ENCODE results near the gene FNDC8.
"Not testable (repeated sequence)": the region's sequence is repeated elsewhere in the genome, so short reads cannot be mapped to it uniquely, and the experiment has no call there.

Gene FNDC8

GRCh38 chr17:35161281-35161761, 39.9 kb downstream of the FNDC8 start:
- H3K9ac ChIP-seq (ENCODE audit: low read depth, low read length) = no peak overlapping the region
- H3K27me3 ChIP-seq (ENCODE audit: insufficient read depth, low read length) = no peaks in the 10 kb centered on the region; the same call in 1 of the 2 replicates
- H3K4me1 ChIP-seq (ENCODE audit: insufficient read depth, low read length) = no peaks in the 10 kb centered on the region
- H3K4me3 ChIP-seq (ENCODE audit: low read length) = no peak overlapping the region
- H3K36me3 ChIP-seq (ENCODE audit: insufficient read depth, low read length) = no peaks in the 10 kb centered on the region
- WGBS = 88% methylated on average over 3 of the region's 3 CpGs
- no peak overlapping the region for H3K27ac ChIP-seq (ENCODE audit: low read depth, low read length)
- H3K9me3 ChIP-seq (ENCODE audit: insufficient read depth, low read depth, low read length) = no peaks in the 10 kb centered on the region

- 90% methylated on average over 4 of the region's 4 CpGs for WGBS
- no peaks in the 10 kb centered on the region; the same call in 1 of the 2 replicates for H3K27me3 ChIP-seq (ENCODE audit: insufficient read depth, low read length)
- H3K9ac ChIP-seq (ENCODE audit: low read depth, low read length) = no peak overlapping the region
- no peaks in the 10 kb centered on the region for H3K4me1 ChIP-seq (ENCODE audit: insufficient read depth, low read length)
- H3K36me3 ChIP-seq (ENCODE audit: insufficient read depth, low read length) = no peaks in the 10 kb centered on the region
- no peak overlapping the region for H3K4me3 ChIP-seq (ENCODE audit: low read length)
- H3K9me3 ChIP-seq (ENCODE audit: insufficient read depth, low read depth, low read length) = no peaks in the 10 kb centered on the region
- no peak overlapping the region for H3K27ac ChIP-seq (ENCODE audit: low read depth, low read length)
These were observed 41.3 kb downstream of the FNDC8 start for GRCh38 chr17:35162755-35163154.

GRCh38 chr17:35163886-35164285, 42.5 kb downstream of the FNDC8 start:
- no peak overlapping the region for H3K9ac ChIP-seq (ENCODE audit: low read depth, low read length)
- no peaks in the 10 kb centered on the region for H3K4me1 ChIP-seq (ENCODE audit: insufficient read depth, low read length)
- H3K36me3 ChIP-seq (ENCODE audit: insufficient read depth, low read length) = no peaks in the 10 kb centered on the region
- H3K27me3 ChIP-seq (ENCODE audit: insufficient read depth, low read length) = no peaks in the 10 kb centered on the region; the same call in 1 of the 2 replicates
- no peaks in the 10 kb centered on the region for H3K9me3 ChIP-seq (ENCODE audit: insufficient read depth, low read depth, low read length)
- WGBS = 97% methylated on average over 7 of the region's 7 CpGs
- H3K4me3 ChIP-seq (ENCODE audit: low read length) = no peak overlapping the region
- no peak overlapping the region for H3K27ac ChIP-seq (ENCODE audit: low read depth, low read length)

- WGBS = 79% methylated on average over 5 of the region's 5 CpGs
- Histone ChIP-seq H3K4me1 (ENCODE audit: insufficient read depth, low read length) (no peaks in the 10 kb centered on the region), H3K9ac (ENCODE audit: low read depth, low read length) (no peak overlapping the region), H3K27me3 (ENCODE audit: insufficient read depth, low read length) (no peaks in the 10 kb centered on the region; the same call in 1 of the 2 replicates), H3K4me3 (ENCODE audit: low read length) (no peak overlapping the region), H3K36me3 (ENCODE audit: insufficient read depth, low read length) (no peaks in the 10 kb centered on the region), H3K27ac (ENCODE audit: low read depth, low read length) (no peak overlapping the region), H3K9me3 (ENCODE audit: insufficient read depth, low read depth, low read length) (no peaks in the 10 kb centered on the region)
These were observed 43.3 kb downstream of the FNDC8 start for GRCh38 chr17:35164716-35165115.

- Histone ChIP-seq H3K4me1 (ENCODE audit: insufficient read depth, low read length) (no peaks in the 10 kb centered on the region), H3K9me3 (ENCODE audit: insufficient read depth, low read depth, low read length) (no peaks in the 10 kb centered on the region)
- WGBS = 71% methylated on average over 5 of the region's 5 CpGs
These were observed 45.1 kb downstream of the FNDC8 start for GRCh38 chr17:35166526-35166925.

GRCh38 chr17:35167046-35167445, 45.6 kb downstream of the FNDC8 start:
- 68% methylated on average over 3 of the region's 3 CpGs for WGBS
- Histone ChIP-seq H3K27me3 (ENCODE audit: insufficient read depth, low read length) (no peaks in the 10 kb centered on the region; the same call in 1 of the 2 replicates), H3K9me3 (ENCODE audit: insufficient read depth, low read depth, low read length) (no peaks in the 10 kb centered on the region), H3K27ac (ENCODE audit: low read depth, low read length) (no peak overlapping the region), H3K4me1 (ENCODE audit: insufficient read depth, low read length) (no peaks in the 10 kb centered on the region), H3K9ac (ENCODE audit: low read depth, low read length) (no peak overlapping the region), H3K36me3 (ENCODE audit: insufficient read depth, low read length) (no peaks in the 10 kb centered on the region), H3K4me3 (ENCODE audit: low read length) (no peak overlapping the region)

More at GRCh38 chr17:35166526-35166925, 45.1 kb downstream of the FNDC8 start:
- no peaks in the 10 kb centered on the region for H3K36me3 ChIP-seq (ENCODE audit: insufficient read depth, low read length)
- H3K9ac ChIP-seq (ENCODE audit: low read depth, low read length) = no peak overlapping the region
- no peak overlapping the region for H3K27ac ChIP-seq (ENCODE audit: low read depth, low read length)
- no peak overlapping the region for H3K4me3 ChIP-seq (ENCODE audit: low read length)
- H3K27me3 ChIP-seq (ENCODE audit: insufficient read depth, low read length) = no peaks in the 10 kb centered on the region; the same call in 1 of the 2 replicates

- Histone ChIP-seq H3K9ac (ENCODE audit: low read depth, low read length) (no peak overlapping the region), H3K27me3 (ENCODE audit: insufficient read depth, low read length) (no peaks in the 10 kb centered on the region; the same call in 1 of the 2 replicates), H3K36me3 (ENCODE audit: insufficient read depth, low read length) (no peaks in the 10 kb centered on the region), H3K4me1 (ENCODE audit: insufficient read depth, low read length) (no peaks in the 10 kb centered on the region), H3K4me3 (ENCODE audit: low read length) (no peak overlapping the region), H3K9me3 (ENCODE audit: insufficient read depth, low read depth, low read length) (no peaks in the 10 kb centered on the region), H3K27ac (ENCODE audit: low read depth, low read length) (no peak overlapping the region)
- WGBS = 96% methylated on average over 1 of the region's 1 CpG
These were observed 46.3 kb downstream of the FNDC8 start for GRCh38 chr17:35167666-35168065.

GRCh38 chr17:35169835-35170363, 48.5 kb downstream of the FNDC8 start:
- Histone ChIP-seq H3K27ac (ENCODE audit: low read depth, low read length) (no peak overlapping the region), H3K9ac (ENCODE audit: low read depth, low read length) (no peak overlapping the region), H3K4me1 (ENCODE audit: insufficient read depth, low read length) (no peaks in the 10 kb centered on the region), H3K9me3 (ENCODE audit: insufficient read depth, low read depth, low read length) (no peaks in the 10 kb centered on the region), H3K27me3 (ENCODE audit: insufficient read depth, low read length) (no peaks in the 10 kb centered on the region), H3K36me3 (ENCODE audit: insufficient read depth, low read length) (no peaks in the 10 kb centered on the region), H3K4me3 (ENCODE audit: low read length) (no peak overlapping the region)
- 94% methylated on average over 17 of the region's 17 CpGs for WGBS

- no peaks in the 10 kb centered on the region for H3K27me3 ChIP-seq (ENCODE audit: insufficient read depth, low read length)
- no peaks in the 10 kb centered on the region for H3K4me1 ChIP-seq (ENCODE audit: insufficient read depth, low read length)
- H3K9ac ChIP-seq (ENCODE audit: low read depth, low read length) = no peak overlapping the region
- no peak overlapping the region for H3K4me3 ChIP-seq (ENCODE audit: low read length)
- WGBS = 89% methylated on average over 18 of the region's 18 CpGs
- H3K9me3 ChIP-seq (ENCODE audit: insufficient read depth, low read depth, low read length) = no peaks in the 10 kb centered on the region
- no peaks in the 10 kb centered on the region for H3K36me3 ChIP-seq (ENCODE audit: insufficient read depth, low read length)
- no peak overlapping the region for H3K27ac ChIP-seq (ENCODE audit: low read depth, low read length)
These were observed 49.8 kb downstream of the FNDC8 start for GRCh38 chr17:35170968-35171771.

GRCh38 chr17:35171834-35172233, 50.4 kb downstream of the FNDC8 start:
- H3K27ac ChIP-seq (ENCODE audit: low read depth, low read length) = no peak overlapping the region
- H3K9ac ChIP-seq (ENCODE audit: low read depth, low read length) = no peak overlapping the region
- no peak overlapping the region for H3K4me3 ChIP-seq (ENCODE audit: low read length)
- no peaks in the 10 kb centered on the region for H3K27me3 ChIP-seq (ENCODE audit: insufficient read depth, low read length)
- WGBS = 67% methylated on average over 1 of the region's 2 CpGs
- no peaks in the 10 kb centered on the region for H3K36me3 ChIP-seq (ENCODE audit: insufficient read depth, low read length)
- no peaks in the 10 kb centered on the region for H3K4me1 ChIP-seq (ENCODE audit: insufficient read depth, low read length)
- no peaks in the 10 kb centered on the region for H3K9me3 ChIP-seq (ENCODE audit: insufficient read depth, low read depth, low read length)

- H3K4me3 ChIP-seq (ENCODE audit: low read length); H3K4me1 ChIP-seq (ENCODE audit: insufficient read depth, low read length); H3K27me3 ChIP-seq (ENCODE audit: insufficient read depth, low read length); H3K9me3 ChIP-seq (ENCODE audit: insufficient read depth, low read depth, low read length); H3K36me3 ChIP-seq (ENCODE audit: insufficient read depth, low read length); H3K27ac ChIP-seq (ENCODE audit: low read depth, low read length); H3K9ac ChIP-seq (ENCODE audit: low read depth, low read length): not testable (repeated sequence)
- 89% methylated on average over 3 of the region's 3 CpGs for WGBS
These were observed 50.9 kb downstream of the FNDC8 start for GRCh38 chr17:35172321-35172720.
